Measurements from ENCODE around the gene KIF13A.
"Not testable (repeated sequence)": the region's sequence is repeated elsewhere in the genome, so short reads cannot be mapped to it uniquely, and the experiment has no call there.

The KIF13A gene

GRCh38 chr6:17998003-17998402, 10.6 kb upstream of the KIF13A start:
- no peak for DNase-seq

- DNase-seq = no peak
Observed at GRCh38 chr6:17995414-17995813, 8.0 kb upstream of the KIF13A start.

- no peak for DNase-seq
Observed at GRCh38 chr6:17994019-17994418, 6.6 kb upstream of the KIF13A start.

- DNase-seq = no peak
Observed at GRCh38 chr6:17988422-17988944, 1.0 kb upstream of the KIF13A start.

- peak; percentile 63 for DNase-seq
Observed at GRCh38 chr6:17987697-17988421, 424 bp upstream of the KIF13A start.

- DNase-seq = peak; percentile 51
Observed at GRCh38 chr6:17986656-17987446, 584 bp downstream of the KIF13A start.

- no peak for DNase-seq
Observed at GRCh38 chr6:17985934-17986655, 1.3 kb downstream of the KIF13A start.

GRCh38 chr6:17984812-17985670, 2.4 kb downstream of the KIF13A start:
- DNase-seq = no peak

GRCh38 chr6:17984399-17984798, 3.0 kb downstream of the KIF13A start:
- no peak for DNase-seq

GRCh38 chr6:17983730-17984129, 3.7 kb downstream of the KIF13A start:
- no peak for DNase-seq

GRCh38 chr6:17980329-17980728, 7.1 kb downstream of the KIF13A start:
- DNase-seq = no peak

- no peak for DNase-seq
Observed at GRCh38 chr6:17979479-17979878, 8.0 kb downstream of the KIF13A start.

- not testable (repeated sequence) for DNase-seq
Observed at GRCh38 chr6:17976258-17976657, 11.2 kb downstream of the KIF13A start.

GRCh38 chr6:17974570-17975368, 12.7 kb downstream of the KIF13A start:
- no peak for DNase-seq

- no peak for DNase-seq
Observed at GRCh38 chr6:17972978-17973622, 14.3 kb downstream of the KIF13A start.

GRCh38 chr6:17972074-17972952, 15.1 kb downstream of the KIF13A start:
- DNase-seq = no peak

GRCh38 chr6:17971128-17972073, 16.0 kb downstream of the KIF13A start:
- no peak for DNase-seq

- DNase-seq = no peak
Observed at GRCh38 chr6:17968876-17969275, 18.6 kb downstream of the KIF13A start.

Data from GF-D8 (cell line).